ENCODE measurements around the gene PPP1R14D. TPM values are rescaled to one million over a fixed set of nuclear protein-coding genes. Genes with fewer than 3 reads are reported as not detected.

The PPP1R14D gene
- total and polyA plus RNA-seq, 12 donors: not detected

DNA sequence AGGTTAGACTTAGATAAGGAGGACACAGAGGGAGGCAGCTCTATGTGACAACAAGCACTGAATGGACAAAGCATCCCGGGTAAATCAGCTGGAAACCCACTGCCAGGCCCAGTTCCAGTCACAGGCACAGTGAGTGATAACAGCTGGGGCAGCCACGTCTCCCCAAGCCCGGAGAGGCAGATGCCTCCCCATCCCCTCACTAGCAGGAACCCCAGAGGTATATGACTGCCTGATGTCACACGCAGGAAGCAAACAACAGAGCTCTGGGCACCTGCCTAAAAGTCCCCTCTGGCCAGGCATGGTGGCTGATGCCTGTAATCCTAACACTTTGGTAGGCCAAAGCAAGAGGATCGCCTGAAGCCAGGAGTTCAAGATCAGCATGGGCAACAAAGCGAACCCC lies 40.5 kb downstream of the PPP1R14D start:
- Histone ChIP-seq H3K27ac (peak overlapping the region in 2 of 10 donors; percentile 6 to 33), H3K36me3 (peaks cover 0 to 37% (median 0%) of the 10 kb centered on the region in 9 donors), H3K4me3 (no peak overlapping the region), H3K4me1 (peaks cover 0 to 25% (median 14%) of the 10 kb centered on the region in 9 donors), H3K27me3 (no peaks in the 10 kb centered on the region), H3K9me3 (no peaks in the 10 kb centered on the region)
- 61 to 64% methylated on average over 6 of the region's 6 CpGs for WGBS, 2 donors
- intact Hi-C loops (cut with DNase I): no loop called here
- no peak for DNase-seq
- TF ChIP-seq, protein P1, sequence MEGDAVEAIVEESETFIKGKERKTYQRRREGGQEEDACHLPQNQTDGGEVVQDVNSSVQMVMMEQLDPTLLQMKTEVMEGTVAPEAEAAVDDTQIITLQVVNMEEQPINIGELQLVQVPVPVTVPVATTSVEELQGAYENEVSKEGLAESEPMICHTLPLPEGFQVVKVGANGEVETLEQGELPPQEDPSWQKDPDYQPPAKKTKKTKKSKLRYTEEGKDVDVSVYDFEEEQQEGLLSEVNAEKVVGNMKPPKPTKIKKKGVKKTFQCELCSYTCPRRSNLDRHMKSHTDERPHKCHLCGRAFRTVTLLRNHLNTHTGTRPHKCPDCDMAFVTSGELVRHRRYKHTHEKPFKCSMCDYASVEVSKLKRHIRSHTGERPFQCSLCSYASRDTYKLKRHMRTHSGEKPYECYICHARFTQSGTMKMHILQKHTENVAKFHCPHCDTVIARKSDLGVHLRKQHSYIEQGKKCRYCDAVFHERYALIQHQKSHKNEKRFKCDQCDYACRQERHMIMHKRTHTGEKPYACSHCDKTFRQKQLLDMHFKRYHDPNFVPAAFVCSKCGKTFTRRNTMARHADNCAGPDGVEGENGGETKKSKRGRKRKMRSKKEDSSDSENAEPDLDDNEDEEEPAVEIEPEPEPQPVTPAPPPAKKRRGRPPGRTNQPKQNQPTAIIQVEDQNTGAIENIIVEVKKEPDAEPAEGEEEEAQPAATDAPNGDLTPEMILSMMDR (IDR thresholded peaks at IDR 0.05): no peak
- no peak for ATAC-seq

DNA sequence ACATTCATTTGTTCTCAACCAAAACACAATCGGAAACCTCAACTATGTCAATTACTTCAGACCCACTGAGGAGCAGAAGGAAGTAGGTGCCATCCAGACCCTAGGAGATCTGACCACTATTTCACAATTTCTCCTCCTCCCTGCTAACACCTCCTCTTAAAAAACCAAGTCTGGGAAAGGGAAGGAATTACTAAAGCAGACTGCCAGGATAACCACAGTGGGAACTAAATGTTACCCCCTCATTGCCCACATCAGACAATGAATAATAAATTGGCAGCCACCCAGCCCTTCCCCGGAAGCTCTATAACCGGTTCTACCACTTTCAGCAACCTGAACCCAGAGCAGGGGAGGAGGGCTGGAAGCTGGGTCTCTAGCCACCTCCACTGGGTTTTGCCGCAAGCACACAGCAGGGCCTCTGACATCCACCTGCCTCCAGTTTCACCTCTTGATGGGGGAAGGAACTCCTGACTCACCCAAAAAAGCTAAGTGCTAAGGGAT lies 41.1 kb downstream of the PPP1R14D start:
- DNase-seq: no peak
- peaks cover 0 to 34% (median 0%) of the 10 kb centered on the region in 9 donors for H3K36me3 ChIP-seq
- H3K27me3 ChIP-seq: no peaks in the 10 kb centered on the region

DNA sequence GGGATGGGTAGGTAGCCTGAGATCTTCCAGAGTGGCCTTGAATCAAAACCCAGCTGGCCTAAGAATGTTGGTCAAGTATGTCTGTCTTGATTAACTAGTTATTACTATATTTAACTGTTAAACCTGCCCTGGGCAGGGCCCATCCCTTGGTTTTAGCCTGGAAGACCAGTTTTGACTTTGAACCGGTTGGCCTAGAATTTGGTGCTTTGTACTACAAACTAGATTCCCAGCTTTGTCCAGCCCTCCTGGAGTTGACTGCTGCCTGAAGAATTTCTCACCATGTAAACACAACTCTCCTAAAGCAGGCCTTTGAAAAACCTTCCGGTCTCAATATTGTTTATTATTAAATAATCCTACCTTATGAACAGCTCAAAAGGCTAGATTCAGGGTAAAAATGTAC lies 42.7 kb downstream of the PPP1R14D start:
- H3K36me3 ChIP-seq: peaks cover 0 to 18% (median 0%) of the 10 kb centered on the region in 9 donors
- H3K4me1 ChIP-seq: peaks cover 0 to 25% (median 14%) of the 10 kb centered on the region in 9 donors
- intact Hi-C loops (cut with DNase I): no loop called here
- H3K9me3 ChIP-seq: no peaks in the 10 kb centered on the region
- TF ChIP-seq, protein P1 (IDR thresholded peaks at IDR 0.05): no peak
- ATAC-seq (no peak), DNase-seq (no peak)
- 91 to 96% methylated on average over 2 of the region's 2 CpGs for WGBS, 2 donors
- H3K27me3 ChIP-seq: no peaks in the 10 kb centered on the region
- H3K4me3 ChIP-seq: no peak overlapping the region
- no peak overlapping the region for H3K27ac ChIP-seq

More for the DNA sequence above, 41.1 kb downstream of the PPP1R14D start:
- whole genome bisulfite sequencing, 2 donors: 43 to 47% methylated on average over 4 of the region's 4 CpGs
- no peak overlapping the region for H3K4me3 ChIP-seq
- peaks cover 0 to 25% (median 14%) of the 10 kb centered on the region in 9 donors for H3K4me1 ChIP-seq
- peak overlapping the region in 2 of 10 donors; percentile 6 to 33 for H3K27ac ChIP-seq
- H3K9me3 ChIP-seq: no peaks in the 10 kb centered on the region
- intact Hi-C loops (cut with DNase I): no loop called here
- peak in 2 of 8 donors; percentile 30 to 34 for ATAC-seq
- TF ChIP-seq, protein P1 (IDR thresholded peaks at IDR 0.05): no peak

DNA sequence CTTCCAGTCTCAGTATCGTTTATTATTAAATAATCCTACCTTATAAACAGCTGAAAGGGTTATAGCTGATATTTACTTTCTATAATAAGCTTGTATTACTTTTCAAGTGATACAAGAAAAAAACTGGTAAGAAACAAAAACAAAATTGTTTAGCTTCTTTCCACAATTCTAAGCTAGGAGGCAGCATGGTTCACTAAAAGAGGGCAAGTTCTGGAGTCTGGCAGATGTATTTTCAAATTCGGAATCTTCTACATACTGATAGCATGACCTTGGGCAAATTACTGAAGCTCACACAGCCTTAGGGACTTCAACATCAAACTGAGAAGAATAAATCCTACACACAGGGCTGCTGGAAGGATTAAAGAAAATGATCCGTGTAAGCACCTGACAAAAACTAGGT lies 43.3 kb downstream of the PPP1R14D start:
- DNase-seq (no peak), ATAC-seq (no peak)
- intact Hi-C loops (cut with DNase I): no loop called here
- 72 to 73% methylated on average over 3 of the region's 3 CpGs for WGBS, 2 donors
- no peaks in the 10 kb centered on the region for H3K9me3 ChIP-seq
- TF ChIP-seq, protein P1 (IDR thresholded peaks at IDR 0.05): peak in 3 of 9 donors; percentile 7 to 12 (median 10)
- H3K36me3 ChIP-seq: peaks cover 0 to 11% (median 0%) of the 10 kb centered on the region in 9 donors
- H3K4me1 ChIP-seq: peaks cover 0 to 25% (median 12%) of the 10 kb centered on the region in 9 donors
- no peak overlapping the region for H3K27ac ChIP-seq
- no peak overlapping the region for H3K4me3 ChIP-seq
- H3K27me3 ChIP-seq: no peaks in the 10 kb centered on the region

All from heart right ventricle (tissue), 16 donors.